Measurements from ENCODE around the gene ZPLD1. TPM values are rescaled to one million over a fixed set of nuclear protein-coding genes. Genes with fewer than 3 reads are reported as not detected.

ZPLD1 gene
- total and polyA plus RNA-seq, 10 of the 15 experiments (the other 5 are each of a cell fraction or from before 2014, with no cell fraction given) = not detected

- no peak for TF ChIP-seq REST (IDR thresholded peaks at IDR 0.05; ENCODE audit: low read depth, low read length)
These were observed 25.8 kb downstream of the ZPLD1 start (continued) for GRCh38 chr3:102460579-102460978.

- H3K27me3 ChIP-seq (replicated peaks in 1 of 2; ENCODE audit: control insufficient read depth in 2 of 2, insufficient read depth in 2 of 2, low read length in 1 of 2) = no peaks in the 10 kb centered on the region; a peak in 1 of 4 replicates
- SMC1A ChIA-PET (ENCODE audit: uncharacterized antibody, unreplicated experiment) = interaction anchor here (1.0 to 1.2 kb wide), 2 partner anchors 12 to 239 kb away, joined by 3 to 4 read pairs; no protein-coding TSS in a partner anchor
- H3K4me2 ChIP-seq (ENCODE audit: control insufficient read depth, insufficient read depth) = no peak overlapping the region
- RAD21 ChIA-PET (ENCODE audit: unreplicated experiment) = no interaction called here
- H4K20me1 ChIP-seq (ENCODE audit: control insufficient read depth, insufficient read depth) = no peaks in the 10 kb centered on the region
- FAIRE-seq (no peak), ATAC-seq (no peak), DNase-seq (ENCODE audit: low read depth, low spot score) (no peak)
- in situ Hi-C loops (cut with MboI) (no loop called here), intact Hi-C loops (cut with micrococcal nuclease; ENCODE audit: unreplicated experiment) (no loop called here)
- CTCF ChIA-PET = interaction anchor here (1.2 kb wide), 1 partner anchor 235 kb away, joined by 5 read pairs; no protein-coding TSS in a partner anchor
- POLR2A ChIA-PET = no interaction called here
- no peak overlapping the region for H3K27ac ChIP-seq (ENCODE audit: control insufficient read depth, insufficient read depth)
- H3K9me3 ChIP-seq (replicated peaks; ENCODE audit: control insufficient read depth, insufficient read depth, low read length) = no peaks in the 10 kb centered on the region
- H3K79me2 ChIP-seq (ENCODE audit: control insufficient read depth, insufficient read depth, low read length) = no peaks in the 10 kb centered on the region
- no peak overlapping the region for H3K4me3 ChIP-seq
- no peak overlapping the region for H3K9ac ChIP-seq (ENCODE audit: control insufficient read depth, insufficient read depth, low read length)
- H3K4me1 ChIP-seq (ENCODE audit: control insufficient read depth, insufficient read depth, low read length) = no peaks in the 10 kb centered on the region
- H3K36me3 ChIP-seq (ENCODE audit: control insufficient read depth in 2 of 2, insufficient read depth in 2 of 2, low read length in 1 of 2) = no peaks in the 10 kb centered on the region
- no peak overlapping the region for H2AFZ ChIP-seq (ENCODE audit: control insufficient read depth, low read depth, low read length)
- BruUV-seq (replicated peaks) = no TSS peak
- 70% methylated on average over 2 of the region's 2 CpGs for WGBS (ENCODE audit: insufficient coverage, insufficient replicate concordance, low lambda C conversion rate, missing lambda C conversion rate)
- TF ChIP-seq E2F8 (IDR thresholded peaks at IDR 0.05; ENCODE audit: low read depth, partially characterized antibody) (no peak), PAX8 (IDR thresholded peaks at IDR 0.05) (no peak), ZNF274 (IDR thresholded peaks at IDR 0.05; ENCODE audit: insufficient read depth, insufficient read length) (no peak), IKZF2 (IDR thresholded peaks at IDR 0.05) (no peak), ELK1 (IDR thresholded peaks at IDR 0.05; ENCODE audit: low read depth, low read length) (no peak), YBX1 (IDR thresholded peaks at IDR 0.05) (no peak), MEF2A (IDR thresholded peaks at IDR 0.05; ENCODE audit: insufficient read depth, low read depth, low read length) (no peak), MXI1 (IDR thresholded peaks at IDR 0.05; ENCODE audit: low read depth, low read length) (no peak), SUPT20H (IDR thresholded peaks at IDR 0.05; ENCODE audit: borderline replicate concordance, control insufficient read depth, low read depth, low read length) (no peak), NFIC (IDR thresholded peaks at IDR 0.05; ENCODE audit: low read depth, low read length) (no peak), CREB1 (IDR thresholded peaks at IDR 0.05; ENCODE audit: low read depth) (no peak), GATAD2B (conservative IDR thresholded peaks at IDR 0.05; ENCODE audit: low read depth) (no peak), RELB (IDR thresholded peaks at IDR 0.05; ENCODE audit: low read depth) (no peak)
These were observed 29.4 kb downstream of the ZPLD1 start for GRCh38 chr3:102464261-102464660.
